Small intestine (tissue), 7 donors: ENCODE measurements around the gene MAL. TPM values are rescaled to one million over a fixed set of nuclear protein-coding genes. Genes with fewer than 3 reads are reported as not detected.
"Not testable (repeated sequence)": the region's sequence is repeated elsewhere in the genome, so short reads cannot be mapped to it uniquely, and the experiment has no call there.

ENCODE experiments used
- DNase-seq, 2 donors: peaks; one replicate each; pipeline versions ENCODE4 v3.0.0 to v3.0.0-alpha.2; 2013
- FAIRE-seq: peaks from 2 replicates; lab custom pipeline; 2012; peaks lifted over from hg19 to GRCh38; lab: Jason Lieb, UNC
- H3K27ac ChIP-seq, 3 donors: one replicate each; pipeline ENCODE4 v1.5.1; 2013; ENCODE audit warnings: low read length in 2 of 3, mild to moderate bottlenecking in 2 of 3, control low read depth in 1 of 3, inconsistent platforms in 1 of 3, low read depth in 1 of 3, moderate library complexity in 1 of 3
- H3K27me3 ChIP-seq, 3 donors: one replicate each; pipeline ENCODE4 v1.6.1; 2013; ENCODE audit warnings: low read length in 3 of 3, inconsistent platforms in 1 of 3; ENCODE audit not compliant: control insufficient read depth in 3 of 3, insufficient read depth in 3 of 3
- H3K36me3 ChIP-seq, 3 donors: one replicate each; pipeline ENCODE4 v1.6.1; 2013; ENCODE audit warnings: low read length in 3 of 3, inconsistent platforms in 1 of 3, low read depth in 1 of 3, mild to moderate bottlenecking in 1 of 3, moderate library complexity in 1 of 3; ENCODE audit not compliant: control insufficient read depth in 3 of 3, insufficient read depth in 2 of 3
- H3K4me1 ChIP-seq, 3 donors: one replicate each; pipeline ENCODE4 v1.6.1; 2013; ENCODE audit warnings: low read length in 2 of 3, inconsistent platforms in 1 of 3, low read depth in 1 of 3, mild to moderate bottlenecking in 1 of 3, moderate library complexity in 1 of 3; ENCODE audit not compliant: control insufficient read depth in 3 of 3, insufficient read depth in 2 of 3
- H3K4me3 ChIP-seq, 3 donors: one replicate each; pipeline ENCODE4 v1.5.1; 2013; ENCODE audit warnings: low read length in 3 of 3, control low read depth in 1 of 3, inconsistent platforms in 1 of 3, low read depth in 1 of 3, mild to moderate bottlenecking in 1 of 3, moderate library complexity in 1 of 3
- H3K9me3 ChIP-seq, 2 donors: one replicate each; pipeline ENCODE4 v1.6.1; 2013; ENCODE audit warnings: low read depth in 1 of 2, low read length in 1 of 2; ENCODE audit not compliant: control insufficient read depth in 2 of 2, insufficient read depth in 1 of 2
- WGBS, 3 donors: extraction: QIAGEN DNeasy Blood & Tissue Kit; methylation state at CpG; one replicate each; pipeline ENCODE4 v1.1.7; 2013; 5-methylcytosine and 5-hydroxymethylcytosine counted together
- polyA plus RNA-seq, 4 donors: library from polyadenylated mRNA; stranded (reverse) in 3 of 4; unstranded in 1 of 4; fragments of 200-250 nt in 3 of 4; fragments of 120-200 nt in 1 of 4; gene quantifications; one replicate each; pipeline versions ENCODE4 v1.2.1 to v1.2.3, GENCODE V29; 2013
- donor health status: healthy with polysubstance abuse.
- donor health status: control.
- donor health status: control.
- donor health status: Bipolar disorder and iron deficiency.
- donor health status: healthy.

Gene MAL
- polyA plus RNA-seq, 4 donors: 0.15 to 3.8 (median 1.6) TPM

DNA sequence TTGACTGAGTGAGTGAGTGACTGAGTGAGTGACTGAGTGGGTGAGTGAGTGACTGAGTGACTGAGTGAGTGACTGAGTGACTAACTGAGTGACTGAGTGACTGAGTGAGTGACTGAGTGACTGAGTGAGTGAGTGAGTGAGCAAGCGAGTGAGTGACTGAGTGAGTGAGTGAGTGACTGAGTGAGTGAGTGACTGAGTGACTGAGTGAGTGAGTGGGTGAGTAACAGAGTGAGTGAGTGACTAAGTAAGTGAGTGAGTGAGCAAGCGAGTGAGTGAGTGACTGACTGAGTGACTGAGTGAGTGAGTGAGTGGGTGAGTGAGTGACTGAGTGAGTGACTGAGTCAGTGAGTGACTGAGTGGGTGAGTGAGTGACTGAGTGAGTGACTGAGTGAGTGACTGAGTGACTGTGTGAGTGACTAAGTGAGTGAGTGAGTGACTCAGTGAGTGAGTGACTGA lies 11.9 kb downstream of the MAL start:
- H3K27me3 ChIP-seq: peaks cover 0 to 7% (median 0%) of the 10 kb centered on the region in 3 donors
- no peak overlapping the region for H3K4me3 ChIP-seq
- no peaks in the 10 kb centered on the region for H3K4me1 ChIP-seq
- no peak for FAIRE-seq
- peaks cover 0 to 2% of the 10 kb centered on the region in 2 donors for H3K9me3 ChIP-seq
- DNase-seq: no peak
- no peak overlapping the region for H3K27ac ChIP-seq
- 88 to 93% (median 89%) methylated on average over 2 of the region's 2 CpGs for WGBS, 3 donors
- no peaks in the 10 kb centered on the region for H3K36me3 ChIP-seq

GRCh38 chr2:95037841-95038585 lies 12.5 kb downstream of the MAL start:
- not testable (repeated sequence) for DNase-seq, FAIRE-seq, H3K27ac ChIP-seq, H3K9me3 ChIP-seq, H3K27me3 ChIP-seq, H3K4me3 ChIP-seq, H3K4me1 ChIP-seq, H3K36me3 ChIP-seq
- 85 to 87% (median 86%) methylated on average over 3 of the region's 3 CpGs for WGBS, 3 donors

GRCh38 chr2:95038635-95039298 lies 13.3 kb downstream of the MAL start:
- peaks cover 0 to 2% of the 10 kb centered on the region in 2 donors for H3K9me3 ChIP-seq
- no peak overlapping the region for H3K27ac ChIP-seq
- 87 to 100% (median 89%) methylated on average over 4 of the region's 4 CpGs for WGBS, 3 donors
- DNase-seq: no peak
- H3K27me3 ChIP-seq: peaks cover 0 to 13% (median 2%) of the 10 kb centered on the region in 3 donors
- H3K4me3 ChIP-seq: no peak overlapping the region
- H3K36me3 ChIP-seq: no peaks in the 10 kb centered on the region
- no peak for FAIRE-seq
- H3K4me1 ChIP-seq: no peaks in the 10 kb centered on the region

DNA sequence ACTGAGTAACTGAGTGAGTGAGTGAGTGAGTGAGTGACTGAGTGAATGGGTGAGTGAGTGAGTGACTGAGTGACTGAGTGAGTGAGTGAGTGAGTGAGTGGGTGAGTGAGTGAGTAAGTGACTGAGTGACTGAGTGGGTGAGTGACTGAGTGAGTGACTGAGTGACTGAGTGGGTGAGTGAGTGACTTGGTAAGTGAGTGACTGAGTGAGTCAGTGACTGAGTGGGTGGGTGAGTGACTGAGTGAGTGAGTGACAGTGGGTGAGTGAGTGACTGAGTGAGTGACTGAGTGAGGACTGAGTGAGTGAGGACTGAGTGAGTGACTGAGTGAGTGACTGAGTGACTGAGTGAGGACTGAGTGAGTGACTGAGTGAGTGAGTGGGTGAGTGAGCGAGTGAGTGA lies 13.9 kb downstream of the MAL start:
- H3K4me1 ChIP-seq: no peaks in the 10 kb centered on the region
- DNase-seq (no peak), FAIRE-seq (no peak)
- H3K9me3 ChIP-seq: peaks cover 0 to 2% of the 10 kb centered on the region in 2 donors
- H3K36me3 ChIP-seq: no peaks in the 10 kb centered on the region
- peaks cover 0 to 14% (median 2%) of the 10 kb centered on the region in 3 donors for H3K27me3 ChIP-seq
- 80 to 100% (median 86%) methylated on average over 1 of the region's 1 CpG for WGBS, 3 donors
- no peak overlapping the region for H3K27ac ChIP-seq
- H3K4me3 ChIP-seq: no peak overlapping the region

DNA sequence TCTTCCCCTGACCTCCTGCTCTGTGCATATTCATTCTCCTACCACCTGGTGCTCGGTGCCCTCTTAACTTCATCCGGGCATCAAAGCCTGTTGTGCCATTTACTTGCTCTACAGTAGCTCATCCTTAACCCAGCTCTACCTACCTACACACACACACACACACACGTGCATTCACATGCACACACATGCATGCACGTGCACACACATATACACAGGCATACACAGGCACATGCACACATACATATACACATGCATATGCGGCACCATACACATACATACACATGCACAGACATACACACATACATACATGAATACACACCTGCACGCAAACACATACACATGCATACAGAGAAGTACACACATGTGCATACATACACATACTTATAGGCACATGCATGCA lies 14.5 kb downstream of the MAL start:
- Histone ChIP-seq H3K4me3 (no peak overlapping the region), H3K27me3 (peaks cover 0 to 11% (median 2%) of the 10 kb centered on the region in 3 donors), H3K36me3 (no peaks in the 10 kb centered on the region), H3K4me1 (no peaks in the 10 kb centered on the region), H3K27ac (no peak overlapping the region), H3K9me3 (peaks cover 0 to 2% of the 10 kb centered on the region in 2 donors)
- WGBS, 3 donors: 81 to 84% (median 81%) methylated on average over 6 of the region's 6 CpGs
- DNase-seq: no peak
- FAIRE-seq: no peak

- FAIRE-seq (no peak), DNase-seq (no peak)
- Histone ChIP-seq H3K4me1 (no peaks in the 10 kb centered on the region), H3K4me3 (no peak overlapping the region), H3K27ac (no peak overlapping the region), H3K9me3 (peaks cover 0 to 2% of the 10 kb centered on the region in 2 donors), H3K27me3 (peaks cover 2 to 9% (median 2%) of the 10 kb centered on the region in 3 donors), H3K36me3 (no peaks in the 10 kb centered on the region)
- 66 to 73% (median 70%) methylated on average over 6 of the region's 6 CpGs for WGBS, 3 donors
Measured at GRCh38 chr2:95040426-95040825, 14.9 kb downstream of the MAL start.

DNA sequence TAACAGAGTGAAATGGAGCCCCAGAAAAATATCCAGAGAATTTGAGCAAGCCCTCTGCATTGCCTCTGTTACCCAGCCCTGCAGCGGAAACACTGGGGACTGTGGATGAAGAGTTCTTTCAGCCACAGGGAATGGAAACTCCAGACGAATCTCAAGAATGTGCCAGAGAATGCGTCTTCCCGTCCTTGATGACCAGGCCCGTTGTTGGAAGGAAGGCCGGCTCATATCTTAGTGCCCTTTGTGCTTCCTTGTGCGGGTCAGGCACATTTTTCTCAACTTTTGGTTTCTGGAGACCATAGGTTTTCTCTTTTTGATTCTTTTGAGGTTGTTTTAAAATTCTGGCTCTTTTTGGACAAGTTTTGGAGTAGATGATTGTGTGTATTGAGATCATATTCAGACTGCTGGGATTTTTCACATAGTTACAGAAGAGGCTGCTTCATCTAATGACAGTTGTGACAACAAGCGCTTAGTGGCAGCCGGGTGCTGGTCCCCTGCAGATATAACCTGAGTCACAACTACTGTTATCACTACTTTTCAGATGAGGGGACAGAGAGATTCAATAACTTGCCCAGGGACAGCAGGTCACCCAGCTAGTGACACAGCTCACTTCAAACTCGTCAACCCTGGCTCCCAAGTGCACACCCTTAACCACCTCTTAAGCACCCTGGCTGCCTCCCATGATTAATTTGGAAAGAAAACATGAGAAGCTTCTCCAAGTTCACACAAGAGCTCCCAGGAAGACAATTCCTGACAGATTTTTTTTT lies 15.7 kb downstream of the MAL start:
- H3K27me3 ChIP-seq: peaks cover 2 to 9% (median 2%) of the 10 kb centered on the region in 3 donors
- WGBS, 3 donors: 69 to 77% (median 74%) methylated on average over 10 of the region's 10 CpGs
- FAIRE-seq (no peak), DNase-seq (no peak)
- peaks cover 0 to 2% of the 10 kb centered on the region in 2 donors for H3K9me3 ChIP-seq
- no peaks in the 10 kb centered on the region for H3K36me3 ChIP-seq
- no peak overlapping the region for H3K4me3 ChIP-seq
- no peaks in the 10 kb centered on the region for H3K4me1 ChIP-seq
- no peak overlapping the region for H3K27ac ChIP-seq

GRCh38 chr2:95041824-95042442 lies 16.4 kb downstream of the MAL start:
- H3K27ac ChIP-seq: no peak overlapping the region
- WGBS, 3 donors: 72 to 81% (median 74%) methylated on average over 11 of the region's 11 CpGs
- no peak for FAIRE-seq

More at GRCh38 chr2:95041824-95042442, 16.4 kb downstream of the MAL start:
- H3K4me3 ChIP-seq: no peak overlapping the region
- H3K36me3 ChIP-seq: no peaks in the 10 kb centered on the region
- peaks cover 0 to 2% of the 10 kb centered on the region in 2 donors for H3K9me3 ChIP-seq
- H3K4me1 ChIP-seq: no peaks in the 10 kb centered on the region
- H3K27me3 ChIP-seq: peaks cover 2 to 9% (median 2%) of the 10 kb centered on the region in 3 donors
- DNase-seq: no peak
